ENCODE measurements around the gene GNPTAB.

GNPTAB gene

GRCh38 chr12:101779626-101780025, 51.1 kb downstream of the GNPTAB start:
- Mint-ChIP-seq H3K9me3 (ENCODE audit: low read depth) (no peaks in the 10 kb centered on the region), H3K4me1 (ENCODE audit: low read depth) (peaks cover 16% of the 10 kb centered on the region), H3K27ac (peak overlapping the region; percentile 64), H3K27me3 (no peaks in the 10 kb centered on the region), H3K36me3 (peaks cover 5% of the 10 kb centered on the region), H3K4me3 (no peak overlapping the region)

DNA sequence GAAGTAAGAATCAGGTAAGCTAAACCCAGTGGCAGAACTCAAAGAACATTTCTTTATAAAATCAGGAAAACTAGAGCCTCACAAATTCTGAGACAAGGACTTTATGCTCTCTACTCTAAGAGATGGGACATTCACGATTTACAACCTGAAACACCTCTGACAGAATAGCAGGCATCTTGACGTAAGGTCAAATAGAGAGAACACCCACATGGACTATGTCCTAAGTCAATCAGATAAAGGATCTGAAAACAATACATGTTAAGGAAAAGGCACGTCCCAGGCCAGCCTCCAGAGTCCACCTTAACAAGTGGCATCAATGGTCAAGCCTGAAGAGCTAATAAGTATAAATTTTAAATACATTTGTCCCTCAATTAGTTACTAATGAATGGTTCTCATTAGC, 51.6 kb downstream of the GNPTAB start:
- H3K9me3 Mint-ChIP-seq (ENCODE audit: low read depth): no peaks in the 10 kb centered on the region
- no peak overlapping the region for H3K27ac Mint-ChIP-seq
- peaks cover 5% of the 10 kb centered on the region for H3K36me3 Mint-ChIP-seq
- H3K4me3 Mint-ChIP-seq: no peak overlapping the region
- no peaks in the 10 kb centered on the region for H3K27me3 Mint-ChIP-seq
- peaks cover 16% of the 10 kb centered on the region for H3K4me1 Mint-ChIP-seq (ENCODE audit: low read depth)

DNA sequence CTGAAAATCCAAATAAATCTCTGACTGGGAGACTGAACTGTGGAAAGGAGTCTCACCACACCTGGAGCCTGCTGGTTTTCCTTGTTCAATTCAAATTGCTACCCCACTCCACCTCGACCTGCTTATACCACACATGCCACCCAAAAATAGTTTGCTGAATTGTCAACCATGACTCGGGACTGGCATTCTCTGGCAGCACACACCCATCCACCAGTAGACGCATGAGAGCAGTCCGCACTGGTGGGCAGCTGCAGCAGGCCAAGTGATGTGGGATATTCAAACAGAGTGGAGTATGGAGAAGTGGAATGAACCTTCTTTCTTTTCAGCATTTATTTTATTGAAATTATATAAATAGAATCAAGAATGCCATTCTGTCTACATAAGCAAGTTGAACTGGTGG, 52.8 kb downstream of the GNPTAB start:
- Mint-ChIP-seq H3K9me3 (ENCODE audit: low read depth) (no peaks in the 10 kb centered on the region), H3K27ac (peak overlapping the region; percentile 62), H3K27me3 (no peaks in the 10 kb centered on the region), H3K4me1 (ENCODE audit: low read depth) (peaks cover 16% of the 10 kb centered on the region), H3K36me3 (no peaks in the 10 kb centered on the region), H3K4me3 (no peak overlapping the region)

DNA sequence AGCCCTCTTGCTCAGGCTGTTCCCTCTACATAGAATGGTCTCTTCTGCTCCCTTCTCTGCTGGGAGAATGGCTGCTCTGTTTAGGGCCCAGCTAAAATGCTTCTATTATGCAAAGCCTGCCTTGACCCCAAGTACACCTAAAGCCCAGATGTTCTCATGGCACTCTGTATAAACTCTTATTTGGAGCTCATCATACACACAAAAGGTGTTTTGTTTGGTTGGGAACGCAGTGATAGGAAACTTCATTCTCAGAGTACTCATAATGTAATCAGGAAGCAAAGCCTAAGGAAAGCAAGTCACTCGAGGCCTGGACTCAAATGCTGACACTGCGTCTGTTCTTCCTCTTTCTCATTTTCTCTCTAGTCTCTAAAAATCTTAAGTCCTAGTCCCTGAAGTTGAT, 53.3 kb downstream of the GNPTAB start:
- no peaks in the 10 kb centered on the region for H3K27me3 Mint-ChIP-seq
- peaks cover 11% of the 10 kb centered on the region for H3K4me1 Mint-ChIP-seq (ENCODE audit: low read depth)
- no peaks in the 10 kb centered on the region for H3K36me3 Mint-ChIP-seq
- no peak overlapping the region for H3K4me3 Mint-ChIP-seq
- no peaks in the 10 kb centered on the region for H3K9me3 Mint-ChIP-seq (ENCODE audit: low read depth)
- H3K27ac Mint-ChIP-seq: peak overlapping the region; percentile 62

DNA sequence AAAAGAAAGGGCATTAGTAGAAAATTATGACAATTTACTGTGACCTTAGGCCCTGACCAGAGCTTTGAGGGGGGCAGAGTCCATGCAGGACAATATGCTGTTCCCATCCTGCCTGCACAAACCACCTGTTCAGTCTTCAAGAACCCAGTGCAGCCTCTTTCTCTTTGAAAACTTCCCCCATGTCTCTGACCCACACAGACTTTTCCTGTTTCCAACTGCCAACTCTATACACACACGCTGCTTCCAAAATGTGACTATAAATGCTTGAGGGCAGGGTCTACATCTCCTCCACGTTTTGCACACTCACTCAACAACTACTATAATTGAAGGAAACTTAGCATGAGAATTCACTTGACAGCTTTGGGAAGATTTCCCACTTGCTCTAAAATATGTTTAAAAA, 54.9 kb downstream of the GNPTAB start:
- Mint-ChIP-seq H3K36me3 (no peaks in the 10 kb centered on the region), H3K27me3 (no peaks in the 10 kb centered on the region), H3K9me3 (ENCODE audit: low read depth) (no peaks in the 10 kb centered on the region), H3K4me3 (no peak overlapping the region), H3K27ac (peak overlapping the region; percentile 5), H3K4me1 (ENCODE audit: low read depth) (peaks cover 3% of the 10 kb centered on the region)

GRCh38 chr12:101773650-101774162, 57.1 kb downstream of the GNPTAB start:
- no peak overlapping the region for H3K4me3 Mint-ChIP-seq
- H3K36me3 Mint-ChIP-seq: peaks cover 3% of the 10 kb centered on the region
- no peaks in the 10 kb centered on the region for H3K4me1 Mint-ChIP-seq (ENCODE audit: low read depth)
- H3K9me3 Mint-ChIP-seq (ENCODE audit: low read depth): no peaks in the 10 kb centered on the region
- H3K27ac Mint-ChIP-seq: no peak overlapping the region
- no peaks in the 10 kb centered on the region for H3K27me3 Mint-ChIP-seq

- H3K9me3 Mint-ChIP-seq (ENCODE audit: low read depth): no peaks in the 10 kb centered on the region
- H3K27ac Mint-ChIP-seq: no peak overlapping the region
- H3K27me3 Mint-ChIP-seq: no peaks in the 10 kb centered on the region
- peaks cover 3% of the 10 kb centered on the region for H3K36me3 Mint-ChIP-seq
- no peaks in the 10 kb centered on the region for H3K4me1 Mint-ChIP-seq (ENCODE audit: low read depth)
- no peak overlapping the region for H3K4me3 Mint-ChIP-seq
Measured at GRCh38 chr12:101772012-101772775, 58.6 kb downstream of the GNPTAB start.

- Mint-ChIP-seq H3K4me3 (no peak overlapping the region), H3K36me3 (peaks cover 3% of the 10 kb centered on the region), H3K27me3 (no peaks in the 10 kb centered on the region), H3K4me1 (ENCODE audit: low read depth) (no peaks in the 10 kb centered on the region), H3K9me3 (ENCODE audit: low read depth) (no peaks in the 10 kb centered on the region), H3K27ac (no peak overlapping the region)
Measured at GRCh38 chr12:101769865-101770264, 60.9 kb downstream of the GNPTAB start.

DNA sequence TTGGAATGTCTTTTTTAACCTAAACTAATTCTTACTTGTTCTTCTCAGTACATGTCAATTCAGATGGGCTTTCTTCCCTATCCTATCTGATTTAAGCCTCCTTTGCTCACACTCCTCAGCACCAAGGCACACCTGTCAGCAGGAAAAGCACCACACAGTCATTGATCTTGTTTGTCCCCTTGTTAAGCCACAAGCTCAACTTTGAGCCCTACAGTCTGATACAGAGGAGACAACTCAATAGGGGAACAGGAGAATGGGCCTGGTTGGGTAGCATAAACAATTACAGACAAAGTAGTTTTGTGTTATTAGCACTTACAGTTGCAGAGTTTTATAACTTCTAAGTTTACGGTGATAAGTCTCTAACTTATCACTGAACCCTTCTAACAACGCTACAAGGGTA, 62.0 kb downstream of the GNPTAB start:
- H3K27ac Mint-ChIP-seq: no peak overlapping the region
- no peaks in the 10 kb centered on the region for H3K4me1 Mint-ChIP-seq (ENCODE audit: low read depth)
- H3K9me3 Mint-ChIP-seq (ENCODE audit: low read depth): no peaks in the 10 kb centered on the region
- H3K36me3 Mint-ChIP-seq: peaks cover 3% of the 10 kb centered on the region
- H3K27me3 Mint-ChIP-seq: no peaks in the 10 kb centered on the region
- H3K4me3 Mint-ChIP-seq: no peak overlapping the region

GRCh38 chr12:101767537-101767936, 63.2 kb downstream of the GNPTAB start:
- Mint-ChIP-seq H3K36me3 (peaks cover 3% of the 10 kb centered on the region), H3K27me3 (no peaks in the 10 kb centered on the region), H3K4me3 (no peak overlapping the region), H3K4me1 (ENCODE audit: low read depth) (peaks cover 2% of the 10 kb centered on the region), H3K9me3 (ENCODE audit: low read depth) (no peaks in the 10 kb centered on the region), H3K27ac (no peak overlapping the region)

GRCh38 chr12:101764051-101764792, 66.5 kb downstream of the GNPTAB start:
- H3K36me3 Mint-ChIP-seq: peaks cover 3% of the 10 kb centered on the region
- no peak overlapping the region for H3K27ac Mint-ChIP-seq
- H3K27me3 Mint-ChIP-seq: no peaks in the 10 kb centered on the region
- no peak overlapping the region for H3K4me3 Mint-ChIP-seq
- no peaks in the 10 kb centered on the region for H3K9me3 Mint-ChIP-seq (ENCODE audit: low read depth)
- H3K4me1 Mint-ChIP-seq (ENCODE audit: low read depth): peaks cover 2% of the 10 kb centered on the region

DNA sequence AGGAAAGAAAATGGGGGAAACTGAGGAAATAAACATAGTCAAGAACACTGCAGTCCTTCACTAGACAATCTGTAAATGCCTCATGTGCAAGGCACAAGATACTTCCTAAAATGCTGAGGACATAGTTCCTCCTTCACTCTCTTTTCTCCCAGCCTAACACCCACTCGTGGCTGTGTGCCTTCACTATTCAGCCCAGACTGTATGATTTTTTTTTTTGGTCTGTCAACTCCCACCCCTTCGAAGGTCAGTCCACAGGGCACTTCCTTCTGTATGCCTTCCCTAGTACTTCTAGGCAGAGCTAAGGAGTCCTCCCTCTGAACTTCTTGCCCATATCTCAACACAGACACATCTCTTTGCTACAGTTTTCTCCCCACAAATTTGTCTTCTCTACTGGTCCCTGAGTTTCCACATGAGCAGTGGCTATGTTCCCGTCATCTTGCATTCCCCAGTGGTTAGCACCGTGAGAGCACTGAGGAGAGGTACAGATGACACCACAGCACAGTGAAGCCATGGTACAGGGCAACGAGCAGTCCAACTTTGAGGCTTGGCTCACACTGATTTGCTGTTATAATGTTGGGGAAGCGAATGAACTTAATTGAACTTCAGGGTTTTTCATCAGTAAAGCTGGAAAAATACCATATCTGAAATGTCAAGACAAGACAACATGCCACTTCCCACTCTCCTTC, 67.4 kb downstream of the GNPTAB start:
- Mint-ChIP-seq H3K4me3 (no peak overlapping the region), H3K9me3 (ENCODE audit: low read depth) (no peaks in the 10 kb centered on the region), H3K36me3 (peaks cover 5% of the 10 kb centered on the region), H3K4me1 (ENCODE audit: low read depth) (peaks cover 2% of the 10 kb centered on the region), H3K27ac (no peak overlapping the region), H3K27me3 (no peaks in the 10 kb centered on the region)

DNA sequence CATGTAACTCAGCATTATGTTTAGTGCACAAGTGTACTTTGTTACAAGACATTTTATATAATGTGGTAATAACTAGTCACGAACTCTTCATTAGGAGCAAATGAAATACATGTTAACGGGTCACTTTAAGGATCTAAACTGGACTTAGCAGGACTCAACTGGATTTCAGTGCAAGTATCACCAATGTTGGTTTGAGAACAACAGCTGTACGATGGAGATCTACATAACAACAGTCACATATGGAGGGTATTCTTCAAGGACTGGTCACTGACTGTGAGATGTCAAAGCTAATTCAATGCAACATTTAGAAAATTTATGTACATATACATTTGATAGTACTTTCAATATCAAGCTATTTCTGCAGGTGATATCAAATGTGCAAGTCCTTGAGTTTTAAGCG, 69.0 kb downstream of the GNPTAB start:
- no peaks in the 10 kb centered on the region for H3K27me3 Mint-ChIP-seq
- H3K4me3 Mint-ChIP-seq: no peak overlapping the region
- peaks cover 6% of the 10 kb centered on the region for H3K36me3 Mint-ChIP-seq
- H3K27ac Mint-ChIP-seq: no peak overlapping the region
- peaks cover 2% of the 10 kb centered on the region for H3K4me1 Mint-ChIP-seq (ENCODE audit: low read depth)
- H3K9me3 Mint-ChIP-seq (ENCODE audit: low read depth): no peaks in the 10 kb centered on the region

DNA sequence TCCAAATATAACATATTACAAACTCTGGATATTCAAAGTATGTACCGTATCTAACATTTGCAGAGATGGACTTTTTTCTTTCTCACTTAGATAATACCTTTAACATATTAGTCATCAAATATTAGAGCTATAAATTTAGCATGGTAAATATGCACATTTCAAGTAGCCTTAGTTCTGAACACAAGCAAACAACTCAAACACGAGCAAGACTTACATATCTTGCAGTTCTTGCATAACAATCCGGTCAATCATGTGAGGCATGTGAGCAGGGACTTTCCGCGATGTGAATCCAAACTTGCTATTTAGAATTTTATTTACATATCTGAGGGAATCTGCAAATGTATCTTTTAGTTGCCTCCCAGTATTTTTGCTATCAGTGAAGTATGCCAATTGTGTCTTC, 69.4 kb downstream of the GNPTAB start:
- Mint-ChIP-seq H3K4me3 (no peak overlapping the region), H3K27ac (no peak overlapping the region), H3K4me1 (ENCODE audit: low read depth) (peaks cover 2% of the 10 kb centered on the region)

DNA sequence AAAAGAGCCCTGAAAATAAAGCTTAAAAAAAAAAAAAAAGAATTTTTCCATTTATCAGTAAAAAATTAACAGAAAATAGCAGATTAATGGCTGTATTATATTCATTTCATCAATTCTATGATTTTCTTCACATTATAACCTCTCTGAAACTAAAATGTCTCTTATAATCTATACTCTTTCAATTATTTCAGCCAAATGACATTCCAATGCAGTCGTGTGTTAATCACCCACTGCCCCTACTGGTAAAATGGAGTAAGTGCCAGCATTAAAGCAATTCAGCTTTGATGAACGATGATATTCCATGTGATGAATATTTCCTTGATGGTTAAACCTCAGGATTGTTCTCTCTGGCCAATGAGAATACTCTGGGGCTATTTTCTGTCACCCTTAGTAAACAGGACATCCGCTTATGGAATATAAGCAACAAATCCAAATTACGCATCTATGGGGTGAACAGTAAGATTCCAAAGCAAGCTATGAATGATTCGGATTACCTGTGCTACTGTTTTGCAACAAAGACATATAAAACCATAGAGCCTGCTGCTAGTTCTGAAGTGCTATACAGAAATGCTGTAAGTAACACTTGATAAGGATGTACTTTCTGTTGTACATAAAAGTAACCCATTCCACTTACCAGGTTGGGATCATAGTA, 71.2 kb downstream of the GNPTAB start:
- Mint-ChIP-seq H3K4me1 (ENCODE audit: low read depth) (peaks cover 2% of the 10 kb centered on the region), H3K27me3 (no peaks in the 10 kb centered on the region), H3K27ac (no peak overlapping the region), H3K4me3 (no peak overlapping the region), H3K9me3 (ENCODE audit: low read depth) (no peaks in the 10 kb centered on the region), H3K36me3 (peaks cover 6% of the 10 kb centered on the region)

More for the DNA sequence above, 69.4 kb downstream of the GNPTAB start:
- Mint-ChIP-seq H3K9me3 (ENCODE audit: low read depth) (no peaks in the 10 kb centered on the region), H3K27me3 (no peaks in the 10 kb centered on the region), H3K36me3 (peaks cover 6% of the 10 kb centered on the region)

All from activated naive CD8-positive, alpha-beta T cell (primary cell).